HG03460 (cell line): ENCODE results near the gene KCNQ1.

Experiments
- ATAC-seq: cut with Tn5 transposase; IDR thresholded peaks from one replicate; pipeline ENCODE4 v1.9.1; 2021; ENCODE audit not compliant: unreplicated experiment

Gene KCNQ1

DNA sequence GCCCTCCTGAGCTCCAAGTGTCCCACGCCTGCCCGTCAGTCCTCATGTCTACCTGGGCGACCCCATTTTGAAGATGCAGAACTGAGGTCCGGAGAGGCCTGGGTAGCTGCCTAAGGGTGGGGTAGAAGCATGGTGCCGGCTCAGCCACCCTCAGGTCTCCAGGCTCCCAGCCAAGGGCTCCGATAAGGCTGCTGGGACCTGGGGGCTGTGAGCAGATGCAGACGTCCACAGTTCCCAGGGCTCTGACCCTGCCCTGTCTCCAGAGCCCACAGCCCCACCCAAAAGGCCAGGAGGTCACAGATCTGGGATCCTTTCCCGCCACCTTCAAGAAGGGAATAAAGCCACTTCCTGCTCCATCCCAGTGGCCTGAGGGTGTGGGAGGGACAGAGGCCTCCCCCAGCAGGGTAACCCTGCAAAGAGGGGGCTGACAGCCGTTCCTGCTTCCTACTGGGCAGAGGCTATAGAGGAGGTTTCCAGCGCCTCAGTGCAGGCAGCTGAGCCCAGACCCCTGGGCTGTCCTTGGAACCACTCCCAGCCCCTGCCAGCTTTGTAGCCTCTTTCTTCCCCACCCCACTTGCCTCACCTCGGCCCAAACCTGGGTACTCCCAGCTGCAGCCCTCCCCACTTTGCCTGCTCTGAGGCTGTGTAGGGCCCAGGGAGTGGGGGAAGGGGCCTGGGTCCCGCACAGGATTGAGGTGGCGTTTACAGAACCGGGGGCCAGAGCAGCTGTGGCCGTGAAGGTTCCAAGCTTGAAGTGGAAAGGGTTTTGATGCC, 355.3 kb downstream of the KCNQ1 start:
- ATAC-seq, result no peak

DNA sequence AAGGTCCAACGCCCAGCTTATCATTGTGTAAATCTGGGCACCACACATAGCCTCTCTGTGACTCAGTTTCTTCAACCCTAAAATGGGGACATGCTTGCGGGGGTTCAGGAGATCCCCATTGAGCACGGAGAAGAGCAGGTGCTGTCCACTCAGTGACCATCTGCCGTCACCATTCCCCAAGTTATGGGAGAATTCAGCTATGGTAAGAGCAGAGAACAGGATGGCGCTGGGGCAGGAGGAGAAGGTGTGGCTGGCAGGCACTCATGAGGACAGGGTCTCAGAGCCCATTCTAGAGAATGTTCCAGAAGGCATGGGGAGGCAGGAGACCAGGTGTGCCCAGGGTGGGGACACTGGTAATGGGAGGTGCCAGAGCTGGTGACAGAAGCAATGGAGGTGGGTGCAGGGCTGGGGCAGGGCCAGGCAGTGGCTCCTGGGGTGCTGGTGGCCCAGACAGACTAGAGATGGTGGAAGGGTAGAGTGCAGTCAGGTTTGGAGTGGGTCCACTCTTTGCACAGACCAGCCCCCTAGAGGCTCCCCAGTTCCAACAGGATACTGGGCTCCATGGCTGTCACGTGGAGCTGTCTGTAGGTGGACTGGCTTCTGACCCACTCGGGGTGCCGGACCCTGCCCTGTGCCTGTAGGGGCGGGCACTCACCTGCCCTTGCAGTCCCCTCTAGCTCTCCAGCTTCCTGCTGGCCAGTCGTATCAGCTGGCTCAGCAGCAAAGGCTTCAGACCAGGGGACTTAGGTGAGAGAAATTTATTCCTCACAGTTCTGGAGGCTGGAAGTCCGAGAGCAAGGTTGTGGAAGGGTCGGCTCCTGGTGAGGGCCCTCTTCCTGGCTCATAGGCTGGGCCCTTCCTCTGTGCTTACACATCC, 356.1 kb downstream of the KCNQ1 start:
- ATAC-seq, result no peak

DNA sequence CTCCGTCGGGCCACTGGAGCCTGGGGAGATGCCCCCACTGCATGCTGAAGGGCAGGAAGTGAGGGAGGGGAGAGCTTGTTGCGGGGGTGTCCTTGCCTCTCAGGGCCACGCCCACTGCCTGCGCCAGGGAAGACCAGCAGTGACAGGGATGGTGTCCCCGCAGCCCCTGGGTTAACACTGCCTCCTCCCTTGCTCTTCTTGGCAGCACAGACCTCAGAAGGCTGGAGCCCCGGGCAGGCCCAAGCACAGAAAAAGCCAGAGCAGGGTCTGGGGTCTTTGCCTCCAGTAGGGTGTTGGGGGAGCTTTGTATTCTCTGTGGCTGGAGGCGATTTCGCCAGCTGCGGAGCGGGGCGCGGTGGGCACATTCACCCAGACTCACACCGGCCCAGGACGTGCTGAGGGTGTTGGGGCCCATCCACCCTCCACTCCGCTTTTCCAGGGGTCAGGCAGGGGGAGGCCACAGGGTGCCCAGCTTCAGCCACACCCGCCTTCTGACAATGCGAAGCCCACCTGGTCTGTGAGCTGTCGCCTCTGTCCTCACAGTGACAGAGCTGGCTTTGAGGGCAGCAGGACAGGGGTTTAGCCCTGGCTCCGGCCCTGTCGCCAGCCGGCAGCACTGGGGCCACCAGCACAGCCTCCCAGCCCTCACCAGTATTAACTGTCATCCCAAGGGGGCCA, 357.0 kb downstream of the KCNQ1 start:
- ATAC-seq, result no peak

DNA sequence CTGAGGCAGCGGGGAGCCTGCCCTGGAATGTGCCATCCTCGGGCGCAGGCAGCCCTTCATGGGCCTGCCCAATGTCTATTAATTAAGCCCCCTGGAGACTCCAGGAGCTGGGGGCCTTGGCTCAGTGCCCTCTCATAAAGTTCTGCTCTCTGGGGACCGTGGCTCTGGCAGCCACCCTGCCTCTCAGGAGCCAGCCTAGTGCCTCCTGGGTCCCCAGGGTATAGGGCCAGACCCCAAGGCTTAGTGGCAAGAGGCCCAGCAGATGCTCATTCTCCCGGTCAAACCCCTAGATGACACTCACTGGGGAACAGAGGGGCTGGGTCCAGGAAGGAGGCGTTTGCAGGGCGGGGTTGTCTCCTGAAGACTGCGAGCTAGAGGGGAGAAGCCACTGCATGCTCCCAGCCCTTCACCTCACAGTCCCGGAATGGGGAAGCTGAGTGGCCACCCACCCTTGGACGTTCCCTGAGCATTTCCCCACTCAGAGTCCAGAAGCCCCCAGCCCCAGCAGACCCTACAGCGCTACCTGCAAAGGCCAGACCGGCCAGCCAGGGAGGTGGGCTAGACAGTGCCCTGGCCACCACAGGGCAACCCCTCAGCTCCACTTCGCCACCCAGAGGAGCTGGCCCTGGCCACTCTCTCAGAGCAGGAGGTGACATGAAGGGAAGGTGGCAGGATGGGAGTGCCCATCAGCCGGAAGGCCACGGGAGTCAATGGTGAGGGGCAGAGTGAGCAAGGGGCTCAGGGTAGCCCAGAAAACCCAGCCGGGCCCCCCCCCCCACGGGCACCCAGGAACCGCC, 357.8 kb downstream of the KCNQ1 start:
- no peak for ATAC-seq

DNA sequence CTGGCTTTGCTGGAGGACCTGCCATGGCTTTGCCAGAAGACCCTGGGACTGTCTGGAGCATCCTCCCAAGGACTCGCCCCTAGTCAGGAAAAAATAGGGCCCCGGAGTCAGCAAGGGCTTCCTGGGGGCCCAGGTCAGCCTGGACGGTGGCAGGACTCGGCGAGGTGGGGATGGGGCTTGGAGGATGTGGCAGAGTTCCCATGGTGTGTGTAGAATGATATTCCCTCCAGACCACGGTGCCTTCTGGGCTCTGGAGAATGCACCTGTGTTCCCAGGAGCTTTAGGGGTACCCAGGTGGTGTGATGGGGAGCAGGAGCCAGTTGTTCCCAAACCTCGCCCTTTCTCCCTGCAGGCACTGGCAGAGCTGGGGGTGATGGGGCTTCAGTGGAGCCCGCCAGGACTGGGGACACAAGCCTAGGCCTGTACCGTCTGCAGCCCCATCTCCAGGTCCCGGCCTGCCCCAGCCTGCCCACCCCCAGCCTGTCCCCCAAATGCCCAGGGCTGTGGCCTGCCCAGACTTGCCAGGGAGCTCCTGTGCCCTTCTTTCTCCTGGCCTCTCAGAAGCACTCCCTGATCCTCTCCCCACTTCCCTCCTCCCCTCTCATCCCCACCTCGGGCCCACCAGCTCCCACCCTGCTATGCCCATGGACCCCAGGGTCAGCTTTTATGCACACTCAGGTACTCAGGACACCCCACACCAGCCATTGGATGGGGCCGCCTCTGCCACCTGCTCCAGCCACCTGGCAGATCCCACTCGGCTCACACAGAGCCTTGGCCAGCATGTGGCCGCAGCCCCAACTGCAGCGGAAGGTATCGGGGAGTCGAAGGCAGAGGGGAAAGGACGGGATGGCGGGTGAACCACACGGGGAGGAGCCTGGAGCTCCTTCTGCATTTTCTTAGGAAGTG, 358.6 kb downstream of the KCNQ1 start:
- no peak for ATAC-seq

DNA sequence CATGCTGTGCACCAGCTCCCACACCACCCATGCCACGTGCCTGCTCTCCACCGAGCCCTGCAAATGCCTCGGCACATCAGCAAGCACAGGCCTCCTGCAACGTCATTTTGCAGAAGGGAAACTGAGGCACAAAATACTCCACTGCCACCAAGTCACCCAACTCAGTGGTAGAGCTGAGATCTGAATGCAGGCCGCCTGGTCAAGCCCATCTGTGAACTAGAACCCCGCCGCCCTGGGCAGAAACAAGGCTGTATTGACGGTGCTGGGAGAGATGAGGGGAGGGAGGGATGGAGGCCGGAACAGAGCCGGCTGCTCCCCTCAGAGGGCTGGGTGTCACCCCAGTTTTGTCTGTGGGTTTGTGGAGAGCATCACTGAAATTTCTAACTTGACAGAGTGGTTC, 359.4 kb downstream of the KCNQ1 start:
- no peak for ATAC-seq

DNA sequence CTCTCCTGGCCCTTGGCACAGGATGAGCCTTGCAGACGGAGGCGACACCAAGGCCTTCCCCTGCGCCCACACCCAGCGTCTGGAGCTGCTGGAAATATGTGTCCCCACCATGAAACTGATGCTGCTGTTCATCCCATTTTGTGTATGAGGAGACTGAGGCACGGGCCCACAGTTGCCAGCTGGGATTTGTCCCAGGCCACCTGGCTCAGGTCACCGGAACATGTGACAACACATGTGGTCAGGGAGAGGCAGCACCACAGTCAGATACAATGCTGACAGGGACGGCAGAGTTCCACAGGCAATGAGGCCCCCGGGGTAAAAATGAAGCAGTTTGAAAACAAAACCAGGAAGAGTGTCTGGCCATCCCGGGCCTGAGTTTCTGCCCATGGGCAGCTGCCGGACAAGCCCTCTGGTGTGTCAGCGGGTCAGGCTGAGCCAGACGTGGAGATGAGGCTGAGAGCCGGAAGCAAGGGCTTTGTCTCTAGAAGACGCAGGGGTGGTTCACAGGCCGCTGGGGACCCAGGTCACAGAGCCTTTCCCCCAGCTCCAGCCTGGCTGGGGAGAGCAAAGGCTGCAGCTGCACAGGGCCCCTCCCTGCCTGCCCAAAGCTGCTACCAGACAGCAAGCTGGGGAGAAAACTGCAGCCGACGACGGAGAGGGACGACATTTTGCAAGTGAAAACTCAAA, 360.0 kb downstream of the KCNQ1 start:
- no peak for ATAC-seq

DNA sequence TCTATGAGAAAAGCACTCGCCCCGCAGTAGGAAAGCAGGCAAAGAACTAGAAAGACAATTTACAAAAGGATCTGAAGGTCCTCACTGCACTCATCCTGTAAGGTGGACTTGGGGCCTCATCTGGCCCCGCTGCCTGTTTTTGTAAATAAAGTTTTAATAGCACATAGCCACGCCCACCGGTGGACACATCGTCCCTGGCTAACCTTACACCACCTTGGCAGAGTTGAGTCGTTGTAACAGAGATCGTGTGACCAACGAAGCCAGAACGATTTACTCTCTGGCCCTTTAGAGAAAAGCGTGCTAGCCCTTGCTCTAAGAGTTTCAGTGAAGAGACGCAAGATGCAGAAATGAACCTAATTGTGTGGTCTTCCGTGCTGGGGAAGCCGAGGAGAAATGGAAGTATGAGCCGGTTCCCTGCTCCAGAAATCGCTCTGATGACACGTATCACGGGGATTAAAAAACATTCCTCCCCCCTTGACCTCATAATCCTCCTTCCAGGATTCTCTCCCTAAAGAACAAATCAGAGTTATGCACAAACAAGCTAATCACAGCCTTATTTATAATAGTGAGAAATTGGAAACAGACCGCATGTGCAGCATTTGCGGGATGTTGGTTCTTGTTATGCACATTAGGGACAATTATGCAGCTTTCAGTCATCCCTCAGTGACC, 360.7 kb downstream of the KCNQ1 start:
- no peak for ATAC-seq

DNA sequence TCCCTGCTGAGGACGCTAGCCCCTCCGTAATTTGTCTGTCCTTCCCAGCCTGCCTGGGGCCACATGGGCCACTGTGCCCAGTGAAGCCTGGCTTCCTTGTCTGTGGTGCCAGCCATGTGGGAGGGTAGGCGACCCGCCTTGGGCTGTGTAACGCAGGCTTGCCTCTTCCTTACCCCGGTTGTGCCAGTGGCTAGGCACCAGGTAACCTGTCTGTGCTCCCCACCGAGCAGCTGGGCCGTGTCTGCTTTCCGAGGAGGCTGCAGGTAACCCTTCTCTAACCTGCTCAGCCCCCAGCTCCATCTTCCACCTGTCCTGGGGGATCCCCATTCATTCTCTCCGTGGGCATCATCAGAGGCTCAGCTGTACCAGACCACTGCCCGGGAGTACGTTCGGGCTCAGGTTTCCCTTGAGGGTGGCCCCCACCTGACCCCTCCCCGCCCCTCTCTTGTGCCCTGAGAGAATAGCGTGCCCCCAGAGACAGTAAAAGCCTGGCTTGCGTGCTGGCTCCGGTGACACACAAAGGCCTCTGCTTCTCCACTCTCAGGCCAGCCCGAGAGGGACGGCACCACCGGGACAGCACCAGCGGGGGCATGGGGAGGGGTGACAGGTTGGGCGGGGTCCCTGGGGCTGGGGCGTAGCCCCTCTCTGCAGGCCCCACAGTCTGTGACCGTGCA, 361.7 kb downstream of the KCNQ1 start:
- no peak for ATAC-seq

DNA sequence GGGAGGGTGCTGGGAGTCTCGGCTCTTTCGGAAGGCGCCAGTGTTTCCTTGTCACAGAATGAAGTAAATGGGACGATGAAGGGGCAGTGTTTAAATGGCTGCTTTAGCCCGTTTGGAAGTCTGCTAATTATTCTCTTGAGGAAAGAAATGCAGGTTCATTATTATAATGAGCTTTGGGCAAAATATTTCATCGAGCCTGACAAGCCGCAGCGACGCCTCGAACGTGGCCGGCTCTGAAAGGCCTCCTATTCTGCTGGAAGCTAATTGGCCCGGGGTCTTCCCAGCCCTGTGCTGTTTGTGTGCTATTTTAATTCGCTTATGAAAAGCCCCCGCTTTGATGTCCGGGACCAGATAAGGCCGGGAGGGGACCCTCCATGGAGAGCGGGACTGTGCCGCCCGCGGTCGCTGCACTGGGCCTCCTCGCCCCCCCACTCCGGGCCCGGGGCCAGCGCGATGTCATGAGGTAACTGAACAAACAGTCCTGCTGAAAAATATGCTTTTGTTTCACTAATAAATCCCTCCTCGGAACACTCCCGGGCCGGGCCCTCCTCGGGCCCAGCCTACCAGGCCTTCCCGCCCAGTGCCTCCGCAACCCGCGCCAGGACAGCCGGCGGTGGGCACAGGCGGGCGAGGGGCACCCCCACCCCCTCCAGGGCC, 362.3 kb downstream of the KCNQ1 start:
- ATAC-seq, result no peak

DNA sequence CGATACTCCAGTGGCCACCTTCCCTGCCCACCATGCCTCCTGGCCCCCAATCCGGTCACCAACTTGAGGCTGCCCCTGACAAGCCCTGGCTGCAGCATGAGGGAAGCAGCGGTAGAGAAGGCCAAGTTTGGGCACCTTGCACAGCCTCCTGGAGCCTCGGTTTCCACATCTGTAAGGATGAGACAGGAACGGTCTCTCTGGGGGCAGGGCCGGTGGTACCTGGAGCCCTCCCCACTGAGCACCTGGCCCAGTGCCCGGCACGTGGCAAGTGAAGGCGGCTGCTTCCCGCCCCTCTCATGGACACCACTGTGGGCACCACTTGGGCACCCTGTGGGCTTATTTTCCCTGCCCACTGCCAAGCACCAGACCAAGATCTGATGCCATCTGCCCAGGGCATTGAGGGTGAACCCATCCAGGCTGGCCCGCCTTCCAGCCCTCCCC, 363.0 kb downstream of the KCNQ1 start:
- no peak for ATAC-seq

DNA sequence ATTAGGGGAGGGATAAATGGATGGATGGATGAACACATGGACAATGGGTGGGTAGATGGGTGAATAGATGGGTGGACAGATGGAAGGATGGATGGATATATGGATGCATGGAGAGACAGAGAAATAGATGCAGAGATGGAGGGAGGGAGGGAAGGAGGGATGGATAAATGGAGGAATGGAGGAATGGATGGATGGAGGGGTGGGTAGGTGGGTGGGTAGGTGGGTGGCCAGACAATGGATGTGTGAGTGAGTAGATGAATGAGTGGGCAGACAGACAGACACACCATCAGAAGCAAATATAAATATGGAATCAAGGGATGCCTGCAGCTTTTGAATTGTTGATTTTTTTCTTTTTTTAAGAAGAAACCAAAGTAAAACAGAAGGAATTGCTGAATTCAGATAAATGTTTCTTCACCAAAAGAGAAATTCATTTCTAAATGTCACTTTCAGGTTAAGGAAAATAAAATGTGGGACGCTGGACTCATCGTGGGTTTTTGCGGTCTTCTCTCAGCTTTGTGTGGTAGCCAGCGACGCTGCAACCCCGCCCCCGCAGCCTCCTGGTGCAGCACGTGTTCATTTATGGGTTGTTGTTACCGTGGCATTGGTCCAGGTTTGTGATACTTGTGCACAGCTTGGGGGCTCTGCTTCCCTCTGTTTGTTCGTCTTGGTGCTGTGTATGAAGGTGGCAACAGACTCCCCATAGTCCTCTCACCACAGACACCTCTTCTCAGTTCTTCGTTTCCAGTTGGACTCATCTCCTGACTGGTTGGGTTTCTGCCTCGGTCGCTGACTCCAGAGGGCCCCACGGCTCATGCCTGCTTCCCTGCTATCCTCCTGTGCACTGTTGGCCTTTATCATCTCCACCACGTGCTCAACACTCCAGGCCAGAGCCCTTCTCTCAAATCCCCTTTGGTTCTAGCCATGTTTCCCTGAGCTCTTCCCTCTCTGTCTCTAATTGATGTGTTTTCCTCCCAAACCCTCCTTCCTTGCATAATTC, 364.3 kb downstream of the KCNQ1 start:
- no peak for ATAC-seq

DNA sequence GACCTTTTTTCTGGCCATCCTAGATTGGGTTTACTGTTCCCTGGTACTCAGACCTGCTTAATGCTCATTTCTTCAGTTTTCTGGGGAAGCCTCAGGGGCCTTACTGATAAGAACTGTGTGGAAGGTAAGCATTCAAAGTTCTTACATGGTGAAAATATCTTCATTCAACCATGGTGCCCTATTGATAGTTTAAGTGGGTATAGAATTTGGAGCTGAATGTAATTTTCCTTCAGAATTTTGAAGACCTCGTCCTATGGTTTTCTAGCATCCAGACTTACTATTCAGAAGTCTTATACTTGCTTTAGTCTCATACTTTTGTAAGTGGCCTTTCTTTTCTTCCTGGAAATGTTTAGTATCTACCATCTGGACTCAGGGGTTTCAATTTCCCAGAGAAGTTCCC, 365.0 kb downstream of the KCNQ1 start:
- no peak for ATAC-seq

DNA sequence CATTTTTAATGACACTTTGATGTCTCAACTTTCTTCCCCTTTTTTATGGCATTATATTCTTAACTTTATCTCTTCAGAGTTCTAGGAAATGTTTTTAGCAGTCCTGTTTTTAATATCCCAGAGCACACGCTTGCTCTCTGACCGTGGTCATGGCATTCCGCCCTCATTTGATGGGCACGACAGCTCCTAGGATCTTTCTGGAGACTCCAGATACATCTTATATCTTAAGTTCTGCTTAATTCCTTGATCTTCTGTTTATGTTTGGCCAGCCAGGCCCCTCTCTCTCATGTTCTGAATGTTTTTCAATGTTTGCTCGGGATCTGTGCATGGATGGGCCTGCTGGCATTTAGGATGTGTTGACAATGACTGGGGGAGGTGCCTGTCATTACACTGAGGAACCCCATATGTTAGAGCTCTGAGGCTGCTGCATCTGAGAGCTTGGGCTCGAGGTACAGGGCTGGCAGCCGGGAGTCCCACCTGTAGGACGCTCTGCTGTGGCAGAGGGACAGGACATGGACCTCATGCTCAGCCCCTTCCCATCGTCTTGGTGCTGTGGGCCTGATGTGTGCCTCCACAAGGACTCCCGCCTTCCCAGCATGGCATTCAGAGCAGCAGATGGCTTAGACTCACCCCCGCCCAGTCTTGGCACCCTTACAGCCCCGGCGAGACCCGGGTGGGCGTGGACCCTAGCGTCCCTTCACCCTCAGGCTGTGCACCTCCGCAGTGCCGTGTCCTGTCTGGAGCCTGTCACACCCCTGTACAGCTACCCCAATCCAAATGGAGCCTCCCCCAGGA, 365.8 kb downstream of the KCNQ1 start:
- ATAC-seq, result no peak

DNA sequence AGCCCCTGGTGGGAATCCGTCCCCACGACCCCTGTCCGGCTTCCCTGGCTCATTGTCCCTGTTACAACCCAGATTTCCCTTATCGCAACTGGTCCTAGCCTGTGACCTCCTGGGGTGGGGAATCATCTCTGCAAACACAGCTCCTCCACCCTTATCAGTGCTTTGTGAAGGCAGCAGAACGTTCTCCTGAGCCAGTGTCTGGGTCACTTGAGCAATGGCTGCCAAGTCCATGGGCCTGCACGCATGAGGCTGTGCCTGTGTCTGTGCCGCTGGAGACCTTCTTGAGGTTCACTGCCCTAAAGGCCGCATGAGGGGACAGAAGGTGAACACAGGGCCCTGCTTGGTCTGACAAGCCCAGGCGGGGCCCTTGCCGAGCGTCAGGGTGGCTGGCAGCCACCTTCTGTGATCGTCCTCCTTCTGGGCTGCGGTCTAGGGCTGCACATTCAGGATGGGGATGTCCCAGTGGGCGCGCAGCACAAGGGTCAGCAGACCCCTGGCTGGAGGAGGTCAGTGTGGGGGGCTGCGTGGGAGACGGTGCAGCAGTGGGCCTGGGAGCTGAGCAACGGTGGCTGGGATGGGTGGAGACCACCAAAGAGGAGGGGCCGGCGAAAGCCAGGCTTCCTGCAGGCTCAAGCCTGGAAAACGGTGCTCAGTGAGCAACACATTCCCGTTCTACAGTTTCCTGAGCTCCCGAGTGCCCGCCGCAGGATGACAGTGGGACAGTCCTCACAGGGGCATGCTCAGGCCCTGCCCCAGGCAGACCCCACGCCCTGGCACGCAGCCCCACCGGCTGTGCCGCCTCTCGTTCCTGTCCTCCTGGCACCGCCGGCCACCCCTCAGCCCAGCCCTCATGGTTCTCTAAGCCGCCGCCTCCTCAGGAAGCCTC, 366.6 kb downstream of the KCNQ1 start:
- no peak for ATAC-seq
